ENCODE measurements around the gene LARP4. TPM values are rescaled to one million over a fixed set of nuclear protein-coding genes. Genes with fewer than 3 reads are reported as not detected.
A peak's percentile ranks its signal among the peaks of the same experiment; 100 is the strongest.

Gene LARP4
- total and polyA plus RNA-seq, 8 donors, result 5.8 to 89.6 (median 22.8) TPM

DNA sequence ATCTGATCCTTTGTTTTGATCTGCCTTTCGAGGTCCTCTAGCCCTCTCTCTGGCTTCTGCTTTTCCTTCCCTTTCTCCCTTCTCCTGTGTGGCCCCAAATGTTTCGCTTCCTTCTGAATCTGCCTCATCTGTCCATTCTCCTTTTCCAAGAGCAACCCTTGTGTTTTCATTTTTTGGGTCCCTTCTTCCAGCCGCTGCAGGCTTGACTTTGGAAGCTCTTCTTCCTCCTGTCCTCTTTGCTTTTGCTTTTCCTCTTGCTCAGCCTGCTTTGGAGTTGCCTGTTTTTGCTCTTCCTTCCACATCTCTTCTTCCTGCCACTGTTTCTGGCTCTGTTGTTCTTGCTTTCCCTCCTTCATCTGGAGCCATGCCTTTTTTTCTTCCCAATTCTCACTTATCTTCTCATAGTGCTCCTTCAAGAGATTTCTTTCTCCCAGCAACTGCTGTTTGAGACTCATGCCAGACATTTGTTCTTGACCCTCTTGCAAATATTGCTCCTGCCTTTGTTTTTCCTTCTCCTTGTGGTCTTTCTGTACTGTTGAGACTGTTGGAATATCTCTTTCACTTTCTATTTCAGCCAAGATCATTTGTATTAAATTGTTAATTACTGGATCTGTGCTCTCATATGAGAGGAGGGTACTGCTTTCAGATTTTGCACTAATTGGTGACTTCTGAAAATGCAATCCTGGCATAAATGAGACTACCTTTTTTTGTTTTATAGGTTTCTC is 46.7 kb upstream of the LARP4 start:
- peak in 1 of 2 donors; percentile 23 for DNase-seq
- H3K4me1 ChIP-seq, result peaks cover 0 to 19% (median 15%) of the 10 kb centered on the region in 4 donors
- H3K9me3 ChIP-seq, result no peaks in the 10 kb centered on the region
- no peaks in the 10 kb centered on the region for H3K36me3 ChIP-seq
- no peak overlapping the region for H3K4me3 ChIP-seq
- TF ChIP-seq, protein P1, sequence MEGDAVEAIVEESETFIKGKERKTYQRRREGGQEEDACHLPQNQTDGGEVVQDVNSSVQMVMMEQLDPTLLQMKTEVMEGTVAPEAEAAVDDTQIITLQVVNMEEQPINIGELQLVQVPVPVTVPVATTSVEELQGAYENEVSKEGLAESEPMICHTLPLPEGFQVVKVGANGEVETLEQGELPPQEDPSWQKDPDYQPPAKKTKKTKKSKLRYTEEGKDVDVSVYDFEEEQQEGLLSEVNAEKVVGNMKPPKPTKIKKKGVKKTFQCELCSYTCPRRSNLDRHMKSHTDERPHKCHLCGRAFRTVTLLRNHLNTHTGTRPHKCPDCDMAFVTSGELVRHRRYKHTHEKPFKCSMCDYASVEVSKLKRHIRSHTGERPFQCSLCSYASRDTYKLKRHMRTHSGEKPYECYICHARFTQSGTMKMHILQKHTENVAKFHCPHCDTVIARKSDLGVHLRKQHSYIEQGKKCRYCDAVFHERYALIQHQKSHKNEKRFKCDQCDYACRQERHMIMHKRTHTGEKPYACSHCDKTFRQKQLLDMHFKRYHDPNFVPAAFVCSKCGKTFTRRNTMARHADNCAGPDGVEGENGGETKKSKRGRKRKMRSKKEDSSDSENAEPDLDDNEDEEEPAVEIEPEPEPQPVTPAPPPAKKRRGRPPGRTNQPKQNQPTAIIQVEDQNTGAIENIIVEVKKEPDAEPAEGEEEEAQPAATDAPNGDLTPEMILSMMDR (IDR thresholded peaks at IDR 0.05), result no peak
- TF ChIP-seq POLR2AphosphoS5 (IDR thresholded peaks at IDR 0.05) (no peak), EP300 (IDR thresholded peaks at IDR 0.05) (no peak), POLR2A (IDR thresholded peaks at IDR 0.05) (no peak)
- H3K27me3 ChIP-seq, result no peaks in the 10 kb centered on the region
- 88 to 96% (median 93%) methylated on average over 3 of the region's 3 CpGs for WGBS, 5 donors
- peak overlapping the region in 3 of 5 donors; percentile 33 to 75 (median 49) for H3K27ac ChIP-seq
- intact Hi-C loops (cut with DNase I; ENCODE audit: low total_unique reads), result no loop called here

DNA sequence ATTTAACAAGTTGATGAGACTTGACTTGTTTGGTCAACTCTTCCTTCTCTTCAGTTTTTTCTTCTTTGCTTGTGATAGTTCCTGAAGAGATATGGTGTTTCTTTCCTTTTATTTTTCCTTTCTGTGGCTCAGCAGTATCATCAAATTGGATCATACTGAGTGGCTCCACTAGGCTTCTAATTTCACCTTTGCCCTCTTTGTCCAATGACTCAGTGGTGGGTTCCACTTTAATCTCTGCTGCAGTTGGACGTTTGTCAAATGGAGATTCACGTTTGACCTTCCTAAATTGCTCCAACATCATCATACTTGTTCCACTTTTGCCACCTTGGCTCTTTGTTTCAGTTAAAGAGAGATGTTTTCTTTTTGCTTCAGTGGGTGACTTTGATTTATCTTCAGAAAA is 45.8 kb upstream of the LARP4 start:
- intact Hi-C loops (cut with DNase I; ENCODE audit: low total_unique reads), result no loop called here
- DNase-seq, result no peak

DNA sequence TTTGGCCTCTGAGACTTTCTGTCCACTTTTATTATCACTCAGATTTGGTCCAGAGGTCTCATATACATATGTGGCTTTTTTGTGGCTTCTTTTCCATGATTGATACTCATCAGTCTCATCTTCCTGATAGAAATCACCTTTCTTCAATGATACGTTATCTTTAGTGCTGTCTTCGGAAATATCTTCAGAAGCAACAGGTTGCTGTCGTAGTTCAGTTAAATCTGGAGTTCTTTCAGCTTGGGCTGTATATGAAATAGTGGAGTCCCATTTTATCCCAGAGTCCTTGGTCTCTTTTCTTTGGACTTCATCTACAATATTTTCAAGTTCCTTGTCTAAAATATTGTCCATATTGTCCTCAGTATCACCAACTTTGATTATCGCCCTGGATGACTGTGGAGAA is 45.3 kb upstream of the LARP4 start:
- no peak for DNase-seq
- intact Hi-C loops (cut with DNase I; ENCODE audit: low total_unique reads), result no loop called here
- H3K27ac ChIP-seq, result no peak overlapping the region
- 93 to 100% (median 96%) methylated on average over 4 of the region's 4 CpGs for WGBS, 5 donors
- TF ChIP-seq, protein P1 (IDR thresholded peaks at IDR 0.05), result no peak
- no peak for TF ChIP-seq POLR2A (IDR thresholded peaks at IDR 0.05)
- TF ChIP-seq POLR2AphosphoS5 (IDR thresholded peaks at IDR 0.05), result no peak
- no peak for TF ChIP-seq EP300 (IDR thresholded peaks at IDR 0.05)
- no peaks in the 10 kb centered on the region for H3K9me3 ChIP-seq
- H3K4me1 ChIP-seq, result peaks cover 0 to 19% (median 15%) of the 10 kb centered on the region in 4 donors
- no peaks in the 10 kb centered on the region for H3K36me3 ChIP-seq
- H3K4me3 ChIP-seq, result no peak overlapping the region
- no peaks in the 10 kb centered on the region for H3K27me3 ChIP-seq

More for the DNA sequence above, 45.8 kb upstream of the LARP4 start:
- WGBS, 5 donors, result 62 to 81% (median 69%) methylated on average over 2 of the region's 2 CpGs
- Histone ChIP-seq H3K4me1 (peaks cover 0 to 19% (median 15%) of the 10 kb centered on the region in 4 donors), H3K36me3 (no peaks in the 10 kb centered on the region), H3K9me3 (no peaks in the 10 kb centered on the region), H3K4me3 (no peak overlapping the region), H3K27me3 (no peaks in the 10 kb centered on the region), H3K27ac (peak overlapping the region in 1 of 5 donors; percentile 75)
- TF ChIP-seq EP300 (IDR thresholded peaks at IDR 0.05) (no peak), POLR2AphosphoS5 (IDR thresholded peaks at IDR 0.05) (no peak), POLR2A (IDR thresholded peaks at IDR 0.05) (no peak)
- TF ChIP-seq, protein P1 (IDR thresholded peaks at IDR 0.05), result no peak

DNA sequence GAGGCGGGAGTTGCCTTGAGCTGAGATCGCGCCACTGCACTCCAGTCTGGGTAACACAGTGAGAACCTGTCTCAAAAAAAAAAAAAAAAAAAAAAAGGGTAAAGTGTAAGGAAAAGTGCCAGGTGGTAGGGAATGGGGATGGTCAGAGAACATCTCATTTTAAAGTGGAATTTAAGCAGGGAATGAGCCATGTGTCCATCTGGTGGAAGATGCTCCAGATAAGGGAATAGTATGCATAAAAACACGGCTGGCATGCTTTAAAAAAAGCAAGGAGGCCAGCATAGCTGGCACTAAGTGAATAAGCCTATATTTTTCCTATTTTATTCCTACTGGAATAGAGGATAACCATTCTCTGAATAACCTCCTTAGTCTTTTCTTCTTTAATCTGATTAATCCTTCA is 38.0 kb upstream of the LARP4 start:
- Histone ChIP-seq H3K27ac (no peak overlapping the region), H3K27me3 (no peaks in the 10 kb centered on the region), H3K36me3 (no peaks in the 10 kb centered on the region), H3K4me3 (no peak overlapping the region), H3K9me3 (no peaks in the 10 kb centered on the region), H3K4me1 (no peaks in the 10 kb centered on the region)
- 91 to 99% (median 95%) methylated on average over 4 of the region's 4 CpGs for WGBS, 5 donors
- no peak for DNase-seq
- no peak for TF ChIP-seq POLR2A (IDR thresholded peaks at IDR 0.05)
- no peak for TF ChIP-seq EP300 (IDR thresholded peaks at IDR 0.05)
- TF ChIP-seq, protein P1 (IDR thresholded peaks at IDR 0.05), result no peak
- intact Hi-C loops (cut with DNase I; ENCODE audit: low total_unique reads), result no loop called here

Measured in stomach (tissue), 9 donors.